GOT3 (cell line): ENCODE data around the gene SPOCK3.
"Not testable (repeated sequence)": the region's sequence is repeated elsewhere in the genome, so short reads cannot be mapped to it uniquely, and the experiment has no call there.

Experiments used
- DNase-seq: peaks from one replicate; lab custom pipeline; 2025; ENCODE audit warnings: mixed read lengths; lab: John Stamatoyannopoulos, UW

Gene SPOCK3

DNA sequence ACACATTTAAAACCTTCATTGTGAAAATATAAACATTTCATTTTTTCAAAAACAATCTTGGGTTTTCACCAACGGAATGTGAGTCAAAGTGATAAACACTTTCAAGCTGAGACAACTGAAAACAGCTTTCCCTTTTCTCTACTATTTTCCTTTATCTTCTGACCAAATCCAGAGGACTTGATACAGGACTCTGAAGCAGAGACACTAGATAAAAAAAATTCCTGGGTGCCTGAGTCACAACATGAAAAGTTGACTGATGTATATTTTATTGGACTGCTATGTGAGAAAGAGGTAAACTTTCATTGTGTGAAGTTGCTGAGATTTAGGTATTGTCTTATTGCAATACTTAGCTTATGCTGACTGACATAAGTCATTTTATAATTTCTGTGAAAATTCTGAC is 411.2 kb downstream of the SPOCK3 start:
- no peak for DNase-seq

GRCh38 chr4:166822386-166822785 is 411.9 kb downstream of the SPOCK3 start:
- no peak for DNase-seq

DNA sequence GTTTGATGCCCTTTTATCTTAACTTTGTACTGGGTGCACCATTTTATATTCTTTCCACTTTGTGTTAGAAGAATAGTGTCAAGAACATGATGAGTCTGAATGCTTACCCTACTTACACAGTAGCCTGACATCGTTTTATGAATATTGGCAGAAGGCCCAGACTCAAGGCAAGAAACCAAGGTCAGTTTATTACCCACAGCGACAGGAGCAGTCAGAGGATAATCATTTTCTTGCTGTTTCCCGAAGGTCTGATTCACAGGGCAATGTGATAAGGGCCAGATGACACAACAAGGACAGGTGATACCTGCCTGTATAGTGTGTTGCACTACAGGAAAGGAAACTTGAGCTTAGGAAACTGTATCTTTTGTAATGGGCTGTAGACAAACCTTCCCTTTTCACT is 417.4 kb downstream of the SPOCK3 start:
- no peak for DNase-seq

DNA sequence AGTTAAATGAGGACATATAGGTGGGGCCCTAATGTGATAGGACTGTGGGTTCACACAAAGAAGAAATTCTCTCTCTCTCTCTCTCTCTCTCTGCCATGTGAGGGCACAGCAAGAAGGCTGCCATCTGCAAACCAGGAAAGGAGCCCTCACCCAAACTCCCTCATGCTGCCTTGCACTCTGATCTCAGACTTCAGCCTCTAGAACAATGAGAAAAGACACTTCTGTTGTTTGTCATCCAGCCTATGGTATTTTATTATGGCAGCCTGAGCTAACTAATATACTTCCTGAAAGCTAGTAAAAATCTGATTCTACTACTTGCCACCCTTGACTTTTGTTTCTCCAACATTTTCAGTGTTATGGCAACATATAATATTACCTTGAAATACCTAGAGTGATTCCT is 425.9 kb downstream of the SPOCK3 start:
- no peak for DNase-seq

GRCh38 chr4:166802346-166802745 is 431.9 kb downstream of the SPOCK3 start:
- DNase-seq: no peak

- no peak for DNase-seq
Observed at GRCh38 chr4:166798126-166798525, 436.2 kb downstream of the SPOCK3 start.

GRCh38 chr4:166777760-166778159 is 456.5 kb downstream of the SPOCK3 start:
- no peak for DNase-seq

GRCh38 chr4:166763018-166763417 is 471.3 kb downstream of the SPOCK3 start:
- DNase-seq: no peak

GRCh38 chr4:166741742-166742141 is 492.6 kb downstream of the SPOCK3 start:
- DNase-seq: no peak

GRCh38 chr4:166739215-166739614 is 495.1 kb downstream of the SPOCK3 start:
- not testable (repeated sequence) for DNase-seq

- DNase-seq: no peak
Observed at GRCh38 chr4:166737430-166737829, 496.9 kb downstream of the SPOCK3 start.

GRCh38 chr4:166735553-166735952 is 498.7 kb downstream of the SPOCK3 start:
- DNase-seq: no peak

DNA sequence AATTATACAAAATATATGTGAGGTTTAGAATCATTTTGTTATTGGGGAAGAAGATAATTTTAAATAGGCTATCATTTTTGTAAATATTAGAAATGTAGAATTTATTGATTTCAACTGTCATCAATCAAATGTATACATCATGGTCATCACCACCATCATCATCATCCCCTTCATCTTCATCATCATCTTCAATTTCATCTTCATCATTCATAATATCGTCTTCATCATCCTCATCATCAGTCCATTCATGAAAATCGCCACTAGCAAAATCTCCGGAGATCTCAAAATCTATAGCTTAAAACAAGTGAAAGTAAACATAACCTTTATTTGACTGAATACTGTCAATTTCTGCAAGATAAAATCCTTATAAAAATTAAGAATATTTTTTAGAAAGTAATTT is 499.5 kb downstream of the SPOCK3 start:
- DNase-seq: no peak

DNA sequence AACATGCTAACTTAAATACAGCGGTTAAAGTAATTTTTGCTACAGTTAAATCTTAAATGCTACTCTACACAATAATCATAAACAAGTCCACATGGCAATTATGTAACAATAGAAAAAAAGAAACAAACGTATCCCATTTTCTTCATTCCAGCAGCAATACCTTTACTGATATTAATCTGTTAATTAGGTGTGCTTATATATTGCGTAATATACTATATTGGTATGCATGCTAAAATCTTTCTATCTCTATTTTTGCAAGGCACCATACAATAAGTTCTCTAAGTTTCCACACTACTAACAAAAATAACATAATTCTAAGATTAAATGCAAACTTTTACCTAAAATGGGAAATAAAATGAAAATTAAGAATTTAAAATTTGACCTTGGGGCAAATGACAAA is 500.6 kb downstream of the SPOCK3 start:
- DNase-seq: no peak

DNA sequence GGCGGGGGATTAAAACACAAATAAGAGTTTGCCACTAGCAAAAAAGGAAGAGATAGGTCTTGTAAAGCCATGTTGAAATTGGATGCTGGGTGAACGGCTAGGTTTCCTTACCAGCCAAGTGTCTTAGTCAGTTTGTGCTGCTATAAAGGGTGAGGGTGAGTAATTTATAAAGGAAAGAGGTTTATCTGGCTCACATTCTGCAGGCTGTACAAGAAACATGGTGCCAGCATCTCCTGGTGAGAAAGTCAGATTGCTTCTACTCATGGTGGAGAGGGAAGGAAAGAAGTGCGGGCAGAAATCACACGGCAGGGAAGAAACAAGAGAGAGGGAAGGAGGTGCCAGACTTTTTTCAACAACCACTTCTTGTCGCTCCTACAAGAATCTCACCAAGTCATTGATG is 507.5 kb downstream of the SPOCK3 start:
- no peak for DNase-seq

GRCh38 chr4:166724369-166724768 is 509.9 kb downstream of the SPOCK3 start:
- DNase-seq: no peak

- no peak for DNase-seq
Observed at GRCh38 chr4:166723532-166724140, 510.7 kb downstream of the SPOCK3 start.

- not testable (repeated sequence) for DNase-seq
Observed at GRCh38 chr4:166715748-166716713, 518.3 kb downstream of the SPOCK3 start.

DNA sequence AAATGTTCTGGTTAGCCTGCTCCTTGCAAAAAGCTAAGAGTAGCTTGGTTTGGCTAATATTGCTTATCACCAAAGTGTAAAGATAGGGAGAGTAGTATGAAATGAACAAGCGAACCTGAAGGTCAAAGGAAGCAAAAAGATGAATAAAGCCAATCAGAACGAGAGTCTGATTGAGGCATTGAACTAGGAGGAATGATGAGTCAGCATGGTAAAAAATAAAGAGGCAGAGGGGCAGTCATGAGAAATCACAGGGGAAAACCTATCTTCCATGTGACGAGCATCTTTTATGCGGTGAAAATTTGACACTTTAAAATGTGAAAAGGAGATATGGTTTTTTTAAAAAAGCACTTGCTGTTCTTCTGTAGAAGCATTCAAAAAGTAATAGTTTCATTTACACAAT is 533.7 kb downstream of the SPOCK3 start:
- DNase-seq: no peak

- no peak for DNase-seq
Observed at GRCh38 chr4:166688835-166689234, 545.5 kb downstream of the SPOCK3 start.

DNA sequence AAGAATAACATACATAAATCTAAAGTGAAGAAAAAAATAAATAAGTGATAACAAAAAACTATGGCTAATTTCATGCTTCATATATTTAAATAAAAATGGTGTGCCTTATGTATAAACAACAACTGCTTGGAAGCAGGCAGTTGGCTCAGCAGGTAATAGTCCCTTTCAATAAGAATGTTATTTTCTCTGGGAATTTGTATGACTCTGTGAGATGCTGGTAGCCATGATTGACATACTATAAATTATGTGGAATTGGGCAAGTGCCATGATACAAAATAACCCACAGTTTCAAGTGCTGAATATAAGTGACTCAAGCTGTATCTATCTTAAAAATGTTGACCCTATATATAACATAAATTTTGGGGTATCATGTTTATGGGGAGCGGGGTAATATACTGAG is 546.5 kb downstream of the SPOCK3 start:
- DNase-seq: no peak
